K562 (cell line): ENCODE measurements around the gene CDCP1. TPM values are rescaled to one million over a fixed set of nuclear protein-coding genes. Genes with fewer than 3 reads are reported as not detected.

ENCODE experiments used
- BRCA1 ChIP-seq, 2 experiments: fragments of 450-650 bp in 1 of 2; sonication (generic) in 1 of 2; formaldehyde crosslinking in 1 of 2; IDR thresholded peaks; 2 replicates each; pipeline versions ENCODE4 v1.5.0 to v1.6.1; 2017 to 2020; ENCODE audit warnings: mild to moderate bottlenecking in 1 of 2, missing genetic modification reagents in 1 of 2
- CEBPG ChIP-seq, 3 experiments: fragments of 200-800 bp in 1 of 3; sonication (Bioruptor generic) in 1 of 3; sonication (generic) in 1 of 3; formaldehyde crosslinking in 1 of 3; IDR thresholded peaks in 2 of 3; conservative IDR thresholded peaks in 1 of 3; 2 replicates each; pipeline versions ENCODE4 v1.6.1 to v1.8.0; 2016 to 2022; ENCODE audit warnings: missing compliant biosample characterization in 2 of 3, missing genetic modification characterization in 2 of 3, mild to moderate bottlenecking in 1 of 3, missing genetic modification reagents in 1 of 3
- CHCHD3 ChIP-seq: fragments of 250-450 bp; sonication (Bioruptor Pico); IDR thresholded peaks from 2 replicates; pipeline ENCODE4 v2.1.2; 2022; ENCODE audit warnings: mild to moderate bottlenecking
- FOXM1 ChIP-seq, 2 experiments: fragments of 450-650 bp in 1 of 2; sonication (generic) in 1 of 2; formaldehyde crosslinking in 1 of 2; IDR thresholded peaks; 2 replicates each; pipeline versions ENCODE4 v1.6.1 to v1.9.0; 2017 to 2022; ENCODE audit warnings: low read depth in 2 of 2, mild to moderate bottlenecking in 2 of 2, missing genetic modification reagents in 1 of 2, moderate library complexity in 1 of 2
- FOXP1 ChIP-seq: sonication (generic); formaldehyde crosslinking; IDR thresholded peaks from 2 replicates; pipeline ENCODE4 v1.8.0; 2022; ENCODE audit warnings: mild to moderate bottlenecking, missing genetic modification reagents
- KLF1 ChIP-seq: fragments of 450-650 bp; IDR thresholded peaks from 2 replicates; pipeline ENCODE4 v1.6.1; 2016; ENCODE audit warnings: missing genetic modification characterization, missing compliant biosample characterization
- MCM7 ChIP-seq, 2 experiments: fragments of 450-650 bp; IDR thresholded peaks; 2 replicates each; pipeline ENCODE4 v1.6.1; 2016 to 2018
- MECOM ChIP-seq: fragments of 250-450 bp; sonication (Bioruptor Pico); IDR thresholded peaks from 2 replicates; pipeline ENCODE4 v1.8.0; 2022; ENCODE audit warnings: inconsistent platforms
- MEF2A ChIP-seq: IDR thresholded peaks from 2 replicates; pipeline ENCODE4 v1.6.1; 2011; ENCODE audit warnings: low read depth, mild to moderate bottlenecking, low read length, moderate library complexity; ENCODE audit not compliant: control insufficient read depth
- MTA1 ChIP-seq: fragments of 450-650 bp; IDR thresholded peaks from 2 replicates; pipeline ENCODE4 v1.6.1; 2017; ENCODE audit warnings: borderline replicate concordance
- NCOR1 ChIP-seq: fragments of 450-650 bp; IDR thresholded peaks from 2 replicates; pipeline ENCODE4 v1.6.1; 2016; ENCODE audit warnings: mild to moderate bottlenecking, moderate library complexity
- RERE ChIP-seq: sonication (generic); formaldehyde crosslinking; IDR thresholded peaks from 2 replicates; pipeline ENCODE4 v1.8.0; 2023; ENCODE audit warnings: missing genetic modification reagents, mild to moderate bottlenecking, borderline replicate concordance
- SIN3A ChIP-seq, 2 experiments: fragments of 150-350 bp in 1 of 2; IDR thresholded peaks; 2 replicates each; pipeline ENCODE4 v1.6.1; 2011 to 2016; ENCODE audit warnings: borderline replicate concordance in 2 of 2, low read depth in 2 of 2, low read length in 2 of 2, mild to moderate bottlenecking in 2 of 2, moderate library complexity in 2 of 2; ENCODE audit not compliant: control insufficient read depth in 1 of 2
- SMARCB1 ChIP-seq: IDR thresholded peaks from 2 replicates; pipeline ENCODE4 v1.6.1; 2011; ENCODE audit warnings: improper control_type of control experiment, low read depth; ENCODE audit not compliant: insufficient read length
- SREBF1 ChIP-seq: fragments of 150-350 bp; IDR thresholded peaks from 2 replicates; pipeline ENCODE4 v1.6.1; 2014; ENCODE audit warnings: antibody characterized with exemption, low read depth, low read length, borderline replicate concordance
- ZBTB11 ChIP-seq, 3 experiments: fragments of 200-800 bp in 1 of 3; fragments of 250-450 bp in 1 of 3; fragments of 450-650 bp in 1 of 3; sonication (Bioruptor Pico) in 1 of 3; sonication (Bioruptor generic) in 1 of 3; formaldehyde crosslinking in 1 of 3; IDR thresholded peaks; 2 replicates each; pipeline versions ENCODE4 v1.6.1 to v1.8.0; 2016 to 2022; ENCODE audit warnings: mild to moderate bottlenecking in 2 of 3, missing genetic modification characterization in 2 of 3, missing compliant biosample characterization in 1 of 3, moderate library complexity in 1 of 3
- ZBTB17 ChIP-seq: fragments of 450-650 bp; formaldehyde crosslinking; IDR thresholded peaks from 2 replicates; pipeline ENCODE4 v1.4.0; 2020; ENCODE audit warnings: mild to moderate bottlenecking
- polyA plus RNA-seq, 8 experiments: library from polyadenylated mRNA; depleted of rRNA in 4 of 8; stranded (reverse) in 5 of 8; unstranded in 3 of 8; fragments of >200 nt; fragmentation: Nextera tagmentation in 2 of 8; fragmentation: Illumina TruSeq in 1 of 8; extraction: Ambion mirVana in 2 of 8; extraction: Trizol in 1 of 8; gene quantifications; 2 replicates each; pipeline versions ENCODE4 v1.2.1 to v1.2.3, GENCODE V29; 2011 to 2014; ENCODE audit warnings: inconsistent platforms in 1 of 8, missing spikeins in 1 of 8
- total RNA-seq, 7 experiments: library from RNA; depleted of rRNA in 6 of 7; stranded (reverse); fragments of >200 nt in 6 of 7; fragmentation: Illumina TruSeq in 2 of 7; extraction: Trizol in 2 of 7; gene quantifications; 2 replicates each; pipeline versions ENCODE4 v1.2.1 to v1.2.3, GENCODE V29; 2011 to 2021; ENCODE audit warnings: low replicate concordance in 1 of 7

The CDCP1 gene
- total and polyA plus RNA-seq, 9 of the 15 experiments (the other 6 are each of a cell fraction or from before 2014, with no cell fraction given) = 3.9 to 16.4 (median 5.2) TPM

- TF ChIP-seq BRCA1 (IDR thresholded peaks at IDR 0.05) (no peak), BRCA1 (CRISPR knock-in tag; IDR thresholded peaks at IDR 0.05) (no peak), MEF2A (no peak), FOXM1 (IDR thresholded peaks at IDR 0.05; ENCODE audit: low read depth) (no peak), FOXM1 (CRISPR knock-in tag; IDR thresholded peaks at IDR 0.05; ENCODE audit: low read depth) (no peak), KLF1 (tag) (no peak), SREBF1 (no peak), SMARCB1 (no peak), ZBTB17 (no peak), RERE (no peak), ZBTB11 (CRISPR knock-in tag; IDR thresholded peaks at IDR 0.05) (peak in 1 of 3 experiments; percentile 10; a peak in 1 of 6 replicates), MECOM (CRISPR knock-in tag) (peak; percentile 64), MCM7 (IDR thresholded peaks at IDR 0.05) (no peak), NCOR1 (no peak), MTA1 (no peak), SIN3A (IDR thresholded peaks at IDR 0.05; ENCODE audit: borderline replicate concordance in 2 of 2, control insufficient read depth in 1 of 2, low read depth in 2 of 2, low read length in 2 of 2) (no peak), CHCHD3 (no peak), CEBPG (CRISPR knock-in tag; IDR thresholded peaks at IDR 0.05) (no peak), CEBPG (tag; conservative IDR thresholded peaks at IDR 0.05 in 1 of 2, IDR thresholded peaks at IDR 0.05 in 1 of 2) (no peak), FOXP1 (CRISPR knock-in tag) (no peak)
Measured at GRCh38 chr3:45134758-45135521, 11.2 kb downstream of the CDCP1 start (continued).
